Mesenchymal stem cell (in vitro differentiated cells and primary cell): ENCODE data around the gene NBPF1.
"Not testable (repeated sequence)": the region's sequence is repeated elsewhere in the genome, so short reads cannot be mapped to it uniquely, and the experiment has no call there.

Experiments used
- DNase-seq: peaks from one replicate; pipeline ENCODE4 v3.0.0-alpha.2; 2013
- H2AFZ ChIP-seq: one replicate; pipeline ENCODE4 v1.6.1; 2013; ENCODE audit warnings: low read depth, mild to moderate bottlenecking, control low read depth, inconsistent platforms, low read length, moderate library complexity
- H2AK5ac ChIP-seq: 2 replicates; pipeline ENCODE4 v1.6.1; 2013; ENCODE audit warnings: low read length, moderate library complexity, mild to moderate bottlenecking, inconsistent platforms; ENCODE audit not compliant: severe bottlenecking
- H2BK120ac ChIP-seq: one replicate; pipeline ENCODE4 v1.6.1; 2013; ENCODE audit warnings: low read depth, mild to moderate bottlenecking, inconsistent platforms, low read length, moderate library complexity
- H2BK12ac ChIP-seq, 2 experiments: one replicate each; pipeline ENCODE4 v1.6.1; 2013; ENCODE audit warnings: inconsistent platforms in 2 of 2, low read length in 2 of 2, mild to moderate bottlenecking in 2 of 2, moderate library complexity in 2 of 2, control low read depth in 1 of 2
- H2BK15ac ChIP-seq: one replicate; pipeline ENCODE4 v1.6.1; 2013; ENCODE audit warnings: mild to moderate bottlenecking, low read depth, inconsistent platforms; ENCODE audit not compliant: poor library complexity, severe bottlenecking
- H2BK5ac ChIP-seq: 2 replicates; pipeline ENCODE4 v1.6.1; 2013; ENCODE audit warnings: low read depth, mild to moderate bottlenecking, low read length, control low read depth, inconsistent platforms; ENCODE audit not compliant: poor library complexity, severe bottlenecking
- H3K14ac ChIP-seq, 2 experiments: one replicate each; pipeline ENCODE4 v1.6.1; 2013; ENCODE audit warnings: inconsistent platforms in 2 of 2, low read length in 2 of 2, control low read depth in 1 of 2, mild to moderate bottlenecking in 1 of 2, moderate library complexity in 1 of 2
- H3K18ac ChIP-seq, 2 experiments: one replicate each; pipeline ENCODE4 v1.6.1; 2013; ENCODE audit warnings: inconsistent platforms in 2 of 2, low read length in 2 of 2, control low read depth in 1 of 2, low read depth in 1 of 2, mild to moderate bottlenecking in 1 of 2
- H3K23ac ChIP-seq, 2 experiments: one replicate each; pipeline ENCODE4 v1.6.1; 2013; ENCODE audit warnings: inconsistent platforms in 2 of 2, low read length in 2 of 2, mild to moderate bottlenecking in 2 of 2, moderate library complexity in 2 of 2, control low read depth in 1 of 2
- H3K27ac ChIP-seq: 2 replicates; pipeline ENCODE4 v1.5.1; 2013; ENCODE audit warnings: mild to moderate bottlenecking, moderate library complexity, low read length, control low read depth, inconsistent platforms; ENCODE audit not compliant: poor library complexity, severe bottlenecking
- H3K27me3 ChIP-seq, 2 experiments: 2 replicates each; pipeline versions ENCODE4 v1.6.1 to v1.7.0; 2013; ENCODE audit warnings: low read length in 2 of 2, mild to moderate bottlenecking in 2 of 2, moderate library complexity in 2 of 2, control low read depth in 1 of 2, inconsistent platforms in 1 of 2; ENCODE audit not compliant: control insufficient read depth in 1 of 2, insufficient read depth in 1 of 2
- H3K36me3 ChIP-seq, 2 experiments: 2 replicates each; pipeline versions ENCODE4 v1.6.1 to v1.7.0; 2013; ENCODE audit warnings: low read length in 2 of 2, control low read depth in 1 of 2, inconsistent platforms in 1 of 2, low read depth in 1 of 2, mild to moderate bottlenecking in 1 of 2; ENCODE audit not compliant: insufficient read depth in 2 of 2, control insufficient read depth in 1 of 2
- H3K4ac ChIP-seq, 2 experiments: one replicate each; pipeline ENCODE4 v1.6.1; 2013; ENCODE audit warnings: inconsistent platforms in 2 of 2, low read length in 2 of 2, mild to moderate bottlenecking in 2 of 2, moderate library complexity in 2 of 2, control low read depth in 1 of 2, low read depth in 1 of 2
- H3K4me1 ChIP-seq: 2 replicates; pipeline ENCODE4 v1.6.1; 2013; ENCODE audit warnings: low read depth, low read length, control low read depth; ENCODE audit not compliant: control insufficient read depth, insufficient read depth
- H3K4me2 ChIP-seq: 2 replicates; pipeline ENCODE4 v1.6.1; 2013; ENCODE audit warnings: low read length, mild to moderate bottlenecking, inconsistent platforms; ENCODE audit not compliant: poor library complexity, severe bottlenecking
- H3K4me3 ChIP-seq, 2 experiments: 2 replicates each; pipeline versions ENCODE4 v1.5.1 to v1.7.0; 2013; ENCODE audit warnings: low read length in 2 of 2, mild to moderate bottlenecking in 2 of 2, control low read depth in 1 of 2, low read depth in 1 of 2; ENCODE audit not compliant: insufficient read depth in 1 of 2
- H3K79me1 ChIP-seq: replicated peaks from 2 replicates; pipeline ENCODE4 v1.6.1; 2013; ENCODE audit warnings: mild to moderate bottlenecking, control low read depth, low read length, inconsistent platforms; ENCODE audit not compliant: poor library complexity, severe bottlenecking
- H3K9ac ChIP-seq: 2 replicates; pipeline ENCODE4 v1.7.0; 2013; ENCODE audit warnings: mild to moderate bottlenecking, low read length, moderate library complexity
- H3K9me3 ChIP-seq: 2 replicates; pipeline ENCODE4 v1.7.0; 2013; ENCODE audit warnings: mild to moderate bottlenecking, low read length; ENCODE audit not compliant: control insufficient read depth
- H4K8ac ChIP-seq: one replicate; pipeline ENCODE4 v1.6.1; 2013; ENCODE audit warnings: inconsistent platforms, mild to moderate bottlenecking, low read length, moderate library complexity
- H4K91ac ChIP-seq: one replicate; pipeline ENCODE4 v1.6.1; 2013; ENCODE audit warnings: mild to moderate bottlenecking, low read length, inconsistent platforms
- WGBS: methylation state at CpG from one replicate; pipeline ENCODE4 v1.1.7; 2013; ENCODE audit warnings: mixed read lengths; 5-methylcytosine and 5-hydroxymethylcytosine counted together

The NBPF1 gene

DNA sequence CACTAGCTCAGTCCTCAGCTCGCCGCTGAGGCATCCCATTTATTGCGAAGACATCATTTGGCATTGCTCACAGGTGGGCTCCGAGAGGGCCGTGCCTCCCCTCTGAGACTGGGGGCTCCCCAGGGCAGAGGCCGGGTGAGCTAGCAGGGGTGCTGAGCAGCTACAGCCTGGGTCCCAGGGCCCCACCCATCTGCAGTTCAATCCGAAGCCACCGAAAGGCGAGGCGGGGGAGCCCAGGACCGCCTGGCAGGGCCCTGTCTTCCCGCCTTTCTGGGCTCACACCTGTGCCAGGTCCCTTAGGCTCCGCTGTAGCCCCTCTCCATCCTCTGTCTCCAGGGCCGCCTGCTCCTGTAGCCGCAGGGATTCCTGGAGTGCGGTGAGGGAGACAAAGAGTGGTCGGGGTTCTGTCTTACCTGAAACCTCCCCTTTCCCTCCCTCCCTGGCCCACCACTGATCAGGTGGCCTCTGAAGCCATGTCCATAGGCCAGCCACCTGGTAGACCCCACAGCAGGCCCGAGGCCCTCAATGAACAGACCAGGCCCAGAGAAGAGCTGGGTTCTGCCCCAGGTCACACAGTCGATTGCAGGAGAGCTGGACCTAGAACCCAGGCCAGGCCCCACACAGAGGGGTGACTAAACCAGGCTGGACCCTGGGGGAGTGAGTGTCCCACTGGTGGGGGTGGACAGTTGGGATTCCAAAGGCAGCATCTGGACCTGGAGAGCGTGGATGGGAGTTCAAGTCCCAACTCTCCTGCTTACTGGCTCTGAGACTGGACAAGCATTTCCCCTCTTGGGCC, 18.1 kb upstream of the NBPF1 start:
- Histone ChIP-seq H3K27ac (no peak overlapping the region), H2AK5ac (no peak overlapping the region), H3K79me1 (peaks cover 42% of the 10 kb centered on the region), H3K9me3 (no peaks in the 10 kb centered on the region), H3K23ac (no peak overlapping the region), H2BK120ac (no peak overlapping the region), H3K9ac (no peak overlapping the region), H4K91ac (no peak overlapping the region), H4K8ac (peak overlapping the region; percentile 30), H3K18ac (no peak overlapping the region), H2BK5ac (no peak overlapping the region), H3K4me1 (peaks cover 2% of the 10 kb centered on the region), H3K36me3 (peaks cover 61 to 67% of the 10 kb centered on the region in 2 experiments), H2AFZ (no peak overlapping the region), H3K4me3 (no peak overlapping the region), H3K14ac (no peak overlapping the region), H3K4ac (no peak overlapping the region), H2BK12ac (no peak overlapping the region), H2BK15ac (no peak overlapping the region), H3K4me2 (no peak overlapping the region), H3K27me3 (no peaks in the 10 kb centered on the region)
- no peak for DNase-seq
- 94% methylated on average over 20 of the region's 20 CpGs for WGBS

- WGBS, result 97% methylated on average over 36 of the region's 36 CpGs
- no peak overlapping the region for H2BK120ac ChIP-seq
These were observed 17.4 kb upstream of the NBPF1 start for GRCh38 chr1:16630661-16631247.

DNA sequence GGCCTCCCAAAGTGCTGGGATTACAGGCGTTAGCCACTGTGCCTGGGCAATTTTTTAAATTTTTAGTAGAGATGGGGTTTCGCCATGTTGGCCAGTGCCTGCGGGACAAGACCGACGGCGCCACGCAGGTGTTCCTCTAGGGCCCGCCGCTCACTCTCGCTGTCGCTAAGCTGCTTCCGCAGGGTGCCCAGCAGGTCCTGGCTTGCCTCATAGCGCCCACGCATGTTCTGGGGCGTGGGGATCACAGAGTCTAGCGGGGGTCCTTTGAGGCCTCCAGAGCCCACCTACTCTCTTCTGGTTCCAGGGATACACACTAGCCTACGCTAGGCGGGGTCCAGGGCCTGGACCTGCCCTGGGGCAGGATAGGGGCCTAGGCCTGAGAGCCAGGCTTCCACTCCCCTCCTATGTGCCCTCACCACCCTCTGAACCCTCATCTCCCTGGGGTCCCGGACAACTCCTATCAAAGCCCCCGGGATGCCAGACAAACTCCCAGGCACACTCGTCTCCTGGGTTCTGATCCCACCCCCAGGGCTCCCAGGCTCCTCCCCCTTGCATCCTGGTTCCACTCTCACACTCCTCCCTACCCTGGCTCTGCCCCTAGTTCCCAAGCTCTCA, 16.7 kb upstream of the NBPF1 start:
- not testable (repeated sequence) for H2BK15ac ChIP-seq, H3K27ac ChIP-seq, H3K4ac ChIP-seq, DNase-seq, H2AFZ ChIP-seq, H4K91ac ChIP-seq, H2BK5ac ChIP-seq, H3K9me3 ChIP-seq, H3K4me2 ChIP-seq, H3K4me1 ChIP-seq, H3K14ac ChIP-seq, H3K9ac ChIP-seq, H4K8ac ChIP-seq, H2BK120ac ChIP-seq, H3K27me3 ChIP-seq, H3K23ac ChIP-seq, H2AK5ac ChIP-seq, H3K18ac ChIP-seq, H3K4me3 ChIP-seq, H2BK12ac ChIP-seq
- 96% methylated on average over 21 of the region's 21 CpGs for WGBS
- Histone ChIP-seq H3K36me3 (peaks cover 73 to 79% of the 10 kb centered on the region in 2 experiments), H3K79me1 (peaks cover 34% of the 10 kb centered on the region)

More at GRCh38 chr1:16630661-16631247, 17.4 kb upstream of the NBPF1 start:
- Histone ChIP-seq H3K36me3 (peaks cover 68 to 74% of the 10 kb centered on the region in 2 experiments), H3K14ac (no peak overlapping the region), H3K9ac (no peak overlapping the region), H3K18ac (no peak overlapping the region), H3K9me3 (no peaks in the 10 kb centered on the region), H4K91ac (no peak overlapping the region), H3K79me1 (peaks cover 41% of the 10 kb centered on the region), H2BK5ac (no peak overlapping the region), H2BK12ac (no peak overlapping the region), H3K4ac (no peak overlapping the region), H3K4me2 (no peak overlapping the region), H2AFZ (no peak overlapping the region), H3K27me3 (no peaks in the 10 kb centered on the region), H2BK15ac (no peak overlapping the region), H4K8ac (peak overlapping the region; percentile 38), H3K4me1 (peaks cover 2% of the 10 kb centered on the region), H3K23ac (no peak overlapping the region), H3K4me3 (peak overlapping the region in 1 of 2 experiments; percentile 20), H3K27ac (no peak overlapping the region), H2AK5ac (no peak overlapping the region)
- no peak for DNase-seq
